GM19397 (cell line): ENCODE data around the gene KCNF1.
"Not testable (repeated sequence)": the region's sequence is repeated elsewhere in the genome, so short reads cannot be mapped to it uniquely, and the experiment has no call there.

Experiments
- ATAC-seq: cut with Tn5 transposase; IDR thresholded peaks from one replicate; pipeline ENCODE4 v1.9.1; 2021; ENCODE audit warnings: mild to moderate bottlenecking, moderate library complexity; ENCODE audit not compliant: unreplicated experiment

The KCNF1 gene

DNA sequence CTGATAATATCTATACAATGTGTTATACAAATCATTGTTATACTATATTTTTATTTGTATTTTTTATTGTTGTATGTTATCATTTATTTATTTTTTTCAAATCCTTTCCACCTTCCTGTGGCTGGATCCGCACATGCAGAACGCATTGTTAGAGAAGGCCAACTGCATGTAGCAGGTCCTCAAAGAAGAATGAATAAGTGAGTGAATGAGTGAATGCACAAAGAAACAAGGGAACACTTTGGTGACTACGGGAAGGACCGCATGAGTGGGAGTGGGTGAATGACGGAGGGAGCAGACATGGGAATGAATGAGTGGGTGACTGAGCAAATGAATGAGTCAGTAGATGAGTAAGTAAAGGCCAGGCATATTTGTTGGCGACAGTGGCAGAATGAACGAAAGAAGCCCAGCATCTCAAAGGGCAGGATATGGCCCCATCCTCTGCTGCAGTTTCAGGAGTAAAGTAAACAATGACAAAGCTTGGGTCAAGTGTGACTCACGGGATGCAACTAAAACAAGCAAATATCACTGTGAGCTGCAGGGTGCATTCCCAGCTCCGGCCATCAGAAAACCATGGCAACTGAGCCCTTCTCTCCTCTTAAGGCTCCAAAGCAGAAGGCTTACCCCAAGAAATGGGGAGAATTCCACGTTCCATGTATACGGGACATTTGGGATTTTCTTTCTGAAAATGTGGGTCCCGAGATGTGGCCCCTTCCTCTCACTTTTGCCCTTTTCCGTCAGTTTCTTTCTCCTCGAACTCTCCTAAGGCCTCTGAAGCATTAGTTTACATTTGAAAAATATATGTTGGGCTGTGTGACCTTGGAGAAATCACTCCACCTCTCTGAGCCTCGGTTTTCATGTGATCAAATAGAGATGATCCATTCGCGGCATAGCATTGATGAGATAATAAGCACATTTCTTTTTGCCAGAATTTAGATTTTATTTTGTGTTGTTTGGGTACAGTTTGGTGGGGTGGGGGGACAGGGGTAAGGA, 24.5 kb downstream of the KCNF1 start:
- ATAC-seq = no peak

DNA sequence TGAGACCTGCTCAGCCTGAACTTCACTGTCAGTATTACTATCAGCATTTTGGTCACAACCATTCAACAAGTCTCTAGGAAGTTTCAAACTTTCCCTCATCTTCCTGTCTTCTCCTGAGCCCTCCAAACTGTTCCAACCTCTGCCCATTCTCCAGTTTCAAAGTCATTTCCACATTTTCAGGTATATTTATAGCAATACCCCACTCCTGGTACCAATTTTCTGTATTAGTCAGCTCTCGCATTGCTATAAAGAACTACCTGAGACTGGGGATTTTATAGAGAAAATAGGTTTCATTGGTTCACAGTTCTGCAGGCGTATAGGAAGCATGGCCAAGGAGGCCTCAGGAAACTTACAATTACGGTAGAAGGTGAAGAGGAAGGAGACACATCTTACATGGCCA, 27.3 kb downstream of the KCNF1 start:
- no peak for ATAC-seq

GRCh38 chr2:10940596-10940995, 28.9 kb downstream of the KCNF1 start:
- no peak for ATAC-seq

DNA sequence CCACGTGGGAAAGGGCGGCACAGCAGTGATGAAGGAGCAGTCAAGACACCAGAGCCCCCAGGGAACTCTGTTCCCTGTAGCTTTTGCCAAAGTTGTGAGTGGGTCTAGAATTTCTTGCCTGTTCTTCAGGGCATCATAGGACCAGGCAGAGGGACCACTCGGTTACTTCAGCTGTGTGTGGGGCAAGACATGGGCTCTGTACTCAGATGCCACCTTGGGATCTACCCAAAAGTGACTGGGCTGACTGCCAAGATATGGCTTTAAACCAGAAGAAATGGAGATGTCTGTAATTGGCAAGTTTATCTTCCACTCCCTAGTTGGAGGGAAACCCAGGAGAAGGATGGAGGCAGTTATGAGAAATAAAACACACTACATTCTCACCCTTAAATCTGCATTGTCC, 29.6 kb downstream of the KCNF1 start:
- no peak for ATAC-seq

DNA sequence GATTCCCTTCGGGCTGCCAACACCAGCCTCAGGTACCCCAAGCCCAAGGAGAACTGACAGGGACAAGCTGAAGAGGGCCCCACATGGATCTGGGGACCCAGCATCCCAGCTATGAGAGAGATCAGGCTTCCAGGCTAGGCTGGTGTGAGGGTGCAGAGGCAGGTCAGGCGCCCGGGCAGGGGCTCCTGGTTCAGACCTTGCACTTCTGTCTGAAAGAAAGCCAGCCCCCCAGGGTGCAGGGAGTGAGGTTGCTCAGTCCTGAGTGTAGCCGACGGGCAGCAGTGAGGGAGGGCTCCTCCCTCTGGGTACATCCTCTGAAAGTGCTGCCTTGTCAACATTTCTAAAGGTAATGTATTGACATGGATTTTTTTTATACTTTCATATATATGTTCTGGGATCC, 33.1 kb downstream of the KCNF1 start:
- ATAC-seq = no peak

DNA sequence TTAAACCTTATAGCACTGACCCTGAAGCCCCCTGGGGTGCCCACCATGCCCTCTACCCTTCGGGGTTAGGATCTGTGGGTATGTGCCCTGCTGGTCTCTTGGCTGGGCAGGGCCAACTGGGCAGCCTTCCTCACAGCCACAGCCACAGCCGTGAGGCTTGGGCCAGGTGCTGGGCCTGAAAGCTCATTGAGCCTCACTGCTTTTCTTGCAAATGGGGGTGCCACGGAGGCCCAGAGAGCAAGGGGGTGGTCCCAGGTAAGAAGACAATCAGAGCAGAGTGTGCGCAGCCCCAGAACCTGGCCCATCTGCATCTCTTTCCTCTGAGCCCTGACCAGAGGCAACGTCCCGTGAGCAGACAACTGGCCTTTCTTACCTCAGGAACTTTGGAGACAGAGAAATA, 34.7 kb downstream of the KCNF1 start:
- ATAC-seq = no peak

DNA sequence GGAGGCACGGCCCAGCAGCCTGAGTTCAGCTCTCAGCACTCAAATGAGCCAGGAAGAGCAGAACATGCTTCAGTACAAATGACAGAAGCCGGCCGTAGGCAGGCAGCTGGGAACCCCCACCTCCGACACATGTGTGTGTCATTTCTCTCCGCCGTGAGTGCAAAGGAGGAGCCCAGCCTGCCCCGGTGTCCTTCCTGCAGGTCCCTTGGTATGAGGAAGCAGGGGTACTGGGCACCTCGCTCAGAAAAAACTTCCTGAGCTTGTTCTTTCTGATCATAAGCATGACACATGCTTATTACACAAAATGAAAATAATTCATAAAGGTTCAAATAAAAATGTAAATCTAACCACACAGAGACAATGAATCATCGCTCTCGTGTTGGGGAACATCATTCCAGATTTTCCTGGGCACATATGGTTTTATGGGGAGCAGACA, 35.3 kb downstream of the KCNF1 start:
- no peak for ATAC-seq

DNA sequence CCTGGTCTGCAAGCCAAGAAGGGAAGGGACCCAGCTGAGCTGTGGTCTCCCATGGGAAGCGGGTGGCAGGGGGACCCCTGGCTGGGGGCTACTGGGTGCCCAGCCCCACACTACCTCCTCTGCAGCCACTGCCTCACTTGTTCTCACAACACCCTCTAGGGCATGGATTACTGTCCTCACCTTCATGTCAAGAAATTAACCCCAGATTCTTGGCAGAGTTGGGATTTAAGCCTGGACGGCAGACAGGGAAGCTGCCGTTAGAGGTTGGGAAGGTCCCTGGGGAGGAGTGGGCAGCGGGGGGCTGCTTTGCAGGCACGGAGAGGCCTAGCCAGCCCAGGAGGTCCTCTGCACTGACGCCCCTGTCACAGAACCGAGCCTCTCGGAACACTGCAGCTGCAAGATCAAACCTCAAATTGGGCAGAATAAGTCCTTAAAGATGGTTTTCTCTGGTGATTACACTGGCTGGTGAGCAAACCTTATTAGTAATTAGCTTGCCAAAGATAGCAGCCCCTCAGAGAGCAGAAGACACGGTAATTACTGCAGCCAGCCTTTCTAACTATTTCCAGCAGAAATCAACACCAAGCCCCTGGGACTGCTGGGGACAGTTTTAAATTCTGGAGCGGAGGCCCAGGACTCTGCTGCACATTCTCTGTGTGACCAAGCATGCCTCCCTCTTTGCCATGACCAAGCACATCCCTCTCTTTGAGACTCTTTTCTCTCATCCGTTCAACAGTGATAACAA, 35.9 kb downstream of the KCNF1 start:
- no peak for ATAC-seq

GRCh38 chr2:10948188-10948564, 36.4 kb downstream of the KCNF1 start:
- ATAC-seq = no peak

- ATAC-seq = no peak
Measured at GRCh38 chr2:10948606-10949230, 37.0 kb downstream of the KCNF1 start.

- ATAC-seq = no peak
Measured at GRCh38 chr2:10949835-10950234, 38.1 kb downstream of the KCNF1 start.

- ATAC-seq = no peak
Measured at GRCh38 chr2:10951558-10952414, 40.1 kb downstream of the KCNF1 start.

DNA sequence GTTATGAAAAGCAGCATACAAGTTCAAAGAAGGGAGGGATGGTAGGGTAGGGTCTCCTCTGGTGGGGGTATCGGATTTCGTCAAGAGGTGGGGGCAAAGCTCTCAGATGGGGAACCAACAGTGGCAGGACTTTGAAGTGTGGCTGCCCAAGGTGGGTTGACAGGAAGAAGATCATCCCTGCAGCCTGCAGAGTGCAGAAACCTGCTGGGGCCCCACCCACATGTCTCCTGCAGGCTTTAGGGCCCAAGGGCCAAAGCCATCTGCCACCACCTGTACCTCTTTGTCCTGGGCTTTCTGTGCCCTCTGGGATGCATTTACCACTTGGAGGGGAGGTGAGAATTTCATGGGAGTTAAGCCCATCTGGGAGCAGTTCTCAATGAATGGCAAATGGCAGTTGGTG, 42.7 kb downstream of the KCNF1 start:
- no peak for ATAC-seq

- ATAC-seq = no peak
Measured at GRCh38 chr2:10954856-10955818, 43.4 kb downstream of the KCNF1 start.

DNA sequence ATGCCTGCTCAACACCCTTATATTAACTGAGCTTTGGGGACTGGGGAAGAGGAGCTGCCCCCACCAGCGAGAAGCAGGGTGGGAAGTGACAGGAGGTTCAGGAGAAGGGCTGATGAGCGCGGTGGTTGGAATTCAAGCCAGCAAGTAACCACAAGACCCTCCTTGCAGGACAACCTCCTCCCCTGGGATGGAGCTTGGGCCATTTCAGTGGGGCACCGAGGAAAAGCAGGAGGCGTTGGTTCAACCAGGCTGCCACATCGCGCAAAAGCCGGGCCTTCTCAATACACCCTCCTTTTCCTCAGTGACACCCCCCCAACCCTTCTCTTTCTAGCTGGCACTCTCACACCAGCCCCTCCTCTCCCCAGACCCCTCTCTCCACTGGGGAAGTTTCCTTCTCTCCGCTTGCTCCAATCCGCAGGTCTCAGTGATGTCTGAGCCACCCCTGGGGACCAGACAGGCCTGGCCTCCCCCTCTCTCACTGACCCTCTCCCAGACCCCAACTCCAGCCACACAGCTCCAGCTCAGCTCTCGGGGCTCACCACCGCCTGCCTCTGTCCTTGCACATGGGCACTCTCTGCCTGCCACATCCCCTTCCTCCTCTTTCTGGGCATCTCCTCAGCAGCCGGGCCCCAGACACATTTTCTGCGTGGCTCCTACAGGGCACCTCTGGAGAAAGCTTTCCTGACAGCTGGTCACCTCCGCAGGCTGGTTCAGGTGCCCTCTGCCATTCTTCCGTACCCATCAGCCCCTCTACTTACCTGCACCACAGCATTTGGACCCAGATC, 44.5 kb downstream of the KCNF1 start:
- no peak for ATAC-seq

GRCh38 chr2:10957391-10957790, 45.7 kb downstream of the KCNF1 start:
- ATAC-seq = no peak

- ATAC-seq = not testable (repeated sequence)
Measured at GRCh38 chr2:10958452-10958851, 46.7 kb downstream of the KCNF1 start.

GRCh38 chr2:10960606-10961489, 49.1 kb downstream of the KCNF1 start:
- no peak for ATAC-seq
